ENCODE measurements around the gene INCENP. TPM values are rescaled to one million over a fixed set of nuclear protein-coding genes. Genes with fewer than 3 reads are reported as not detected.
A peak's percentile ranks its signal among the peaks of the same experiment; 100 is the strongest.

INCENP gene
- total RNA-seq, 4 donors from 2014 or later, result 21.4 to 120 (median 31.4) TPM

- Histone ChIP-seq H3K36me3 (peaks cover 0 to 20% (median 0%) of the 10 kb centered on the region in 3 donors), H3K4me1 (peaks cover 0 to 18% (median 9%) of the 10 kb centered on the region in 4 donors), H3K27me3 (no peaks in the 10 kb centered on the region), H3K27ac (no peak overlapping the region), H3K4me3 (peak overlapping the region in 1 of 4 donors; percentile 99), H3K9me3 (no peaks in the 10 kb centered on the region)
- no peak for DNase-seq
- TF ChIP-seq CTCF (IDR thresholded peaks at IDR 0.05) (no peak), POLR2A (IDR thresholded peaks at IDR 0.05) (no peak)
Measured at GRCh38 chr11:62125316-62125715, 1.5 kb downstream of the INCENP start.

- no peaks in the 10 kb centered on the region for H3K9me3 ChIP-seq
- H3K4me1 ChIP-seq, result peaks cover 0 to 18% (median 9%) of the 10 kb centered on the region in 4 donors
- no peaks in the 10 kb centered on the region for H3K27me3 ChIP-seq
- no peak overlapping the region for H3K27ac ChIP-seq
- TF ChIP-seq POLR2A (IDR thresholded peaks at IDR 0.05), result no peak
- TF ChIP-seq CTCF (IDR thresholded peaks at IDR 0.05), result no peak
- H3K4me3 ChIP-seq, result no peak overlapping the region
- DNase-seq, result no peak
- peaks cover 0 to 25% (median 0%) of the 10 kb centered on the region in 3 donors for H3K36me3 ChIP-seq
Measured at GRCh38 chr11:62125881-62126280, 2.1 kb downstream of the INCENP start.

- Histone ChIP-seq H3K27ac (no peak overlapping the region), H3K4me1 (peaks cover 0 to 18% (median 9%) of the 10 kb centered on the region in 4 donors), H3K36me3 (peaks cover 0 to 32% (median 0%) of the 10 kb centered on the region in 3 donors), H3K27me3 (no peaks in the 10 kb centered on the region), H3K4me3 (no peak overlapping the region), H3K9me3 (no peaks in the 10 kb centered on the region)
- DNase-seq, result peak in 1 of 3 donors; percentile 4
- no peak for TF ChIP-seq POLR2A (IDR thresholded peaks at IDR 0.05)
- no peak for TF ChIP-seq CTCF (IDR thresholded peaks at IDR 0.05)
Measured at GRCh38 chr11:62127426-62127825, 3.6 kb downstream of the INCENP start.

- H3K4me3 ChIP-seq, result no peak overlapping the region
- no peak overlapping the region for H3K27ac ChIP-seq
- peak in 1 of 3 donors; percentile 43 for DNase-seq
- H3K36me3 ChIP-seq, result peaks cover 0 to 32% (median 0%) of the 10 kb centered on the region in 3 donors
- no peaks in the 10 kb centered on the region for H3K27me3 ChIP-seq
- H3K4me1 ChIP-seq, result peaks cover 0 to 16% (median 9%) of the 10 kb centered on the region in 4 donors
- TF ChIP-seq POLR2A (IDR thresholded peaks at IDR 0.05) (no peak), CTCF (IDR thresholded peaks at IDR 0.05) (no peak)
- H3K9me3 ChIP-seq, result no peaks in the 10 kb centered on the region
Measured at GRCh38 chr11:62127941-62128770, 4.3 kb downstream of the INCENP start.

- Histone ChIP-seq H3K9me3 (no peaks in the 10 kb centered on the region), H3K36me3 (peaks cover 0 to 33% (median 0%) of the 10 kb centered on the region in 3 donors), H3K4me1 (peaks cover 0 to 14% (median 9%) of the 10 kb centered on the region in 4 donors), H3K27ac (no peak overlapping the region), H3K27me3 (no peaks in the 10 kb centered on the region), H3K4me3 (no peak overlapping the region)
- TF ChIP-seq CTCF (IDR thresholded peaks at IDR 0.05), result no peak
- TF ChIP-seq POLR2A (IDR thresholded peaks at IDR 0.05), result no peak
- peak in 1 of 3 donors; percentile 18 for DNase-seq
Measured at GRCh38 chr11:62128835-62129234, 5.0 kb downstream of the INCENP start.

All from Peyer's patch (tissue), 4 donors.